ENCODE measurements around the gene ELAPOR1.

GRCh38 chr1:109084563-109085517, 29.1 kb upstream of the ELAPOR1 start:
- no peak for TF ChIP-seq CTCF (IDR thresholded peaks at IDR 0.05; ENCODE audit: extremely low read depth in 1 of 2, insufficient read depth in 1 of 2, low read depth in 1 of 2, low read length in 2 of 2)
- no peak for TF ChIP-seq POLR2AphosphoS5 (IDR thresholded peaks at IDR 0.05; ENCODE audit: insufficient read depth, low read depth, low read length)
- TF ChIP-seq EZH2 (IDR thresholded peaks at IDR 0.05; ENCODE audit: borderline replicate concordance, low read depth, low read length, severe bottlenecking), result no peak
- no peak for TF ChIP-seq POLR2A (IDR thresholded peaks at IDR 0.05; ENCODE audit: low read depth, low read length)
- no peak for TF ChIP-seq JUN (IDR thresholded peaks at IDR 0.05; ENCODE audit: borderline replicate concordance, insufficient read depth, insufficient read length, low read depth)
- no peak for TF ChIP-seq FOS (IDR thresholded peaks at IDR 0.05; ENCODE audit: borderline replicate concordance, insufficient read depth, low read length)
- no peak for TF ChIP-seq MAX (IDR thresholded peaks at IDR 0.05; ENCODE audit: insufficient read depth, insufficient read length)
- no peak for TF ChIP-seq MYC (IDR thresholded peaks at IDR 0.05; ENCODE audit: low read depth, low read length)
- TF ChIP-seq GATA2 (IDR thresholded peaks at IDR 0.05; ENCODE audit: insufficient read depth, insufficient read length, low read depth, low read length), result no peak
